LNCAP (cell line): ENCODE data around the gene NFIX.

ENCODE experiments used
- TF ChIP-seq, protein P1 (sequence below): fragments of 450-650 bp; IDR thresholded peaks from 2 replicates; pipeline ENCODE4 v1.5.1; 2017; ENCODE audit warnings: mild to moderate bottlenecking

Gene NFIX

DNA sequence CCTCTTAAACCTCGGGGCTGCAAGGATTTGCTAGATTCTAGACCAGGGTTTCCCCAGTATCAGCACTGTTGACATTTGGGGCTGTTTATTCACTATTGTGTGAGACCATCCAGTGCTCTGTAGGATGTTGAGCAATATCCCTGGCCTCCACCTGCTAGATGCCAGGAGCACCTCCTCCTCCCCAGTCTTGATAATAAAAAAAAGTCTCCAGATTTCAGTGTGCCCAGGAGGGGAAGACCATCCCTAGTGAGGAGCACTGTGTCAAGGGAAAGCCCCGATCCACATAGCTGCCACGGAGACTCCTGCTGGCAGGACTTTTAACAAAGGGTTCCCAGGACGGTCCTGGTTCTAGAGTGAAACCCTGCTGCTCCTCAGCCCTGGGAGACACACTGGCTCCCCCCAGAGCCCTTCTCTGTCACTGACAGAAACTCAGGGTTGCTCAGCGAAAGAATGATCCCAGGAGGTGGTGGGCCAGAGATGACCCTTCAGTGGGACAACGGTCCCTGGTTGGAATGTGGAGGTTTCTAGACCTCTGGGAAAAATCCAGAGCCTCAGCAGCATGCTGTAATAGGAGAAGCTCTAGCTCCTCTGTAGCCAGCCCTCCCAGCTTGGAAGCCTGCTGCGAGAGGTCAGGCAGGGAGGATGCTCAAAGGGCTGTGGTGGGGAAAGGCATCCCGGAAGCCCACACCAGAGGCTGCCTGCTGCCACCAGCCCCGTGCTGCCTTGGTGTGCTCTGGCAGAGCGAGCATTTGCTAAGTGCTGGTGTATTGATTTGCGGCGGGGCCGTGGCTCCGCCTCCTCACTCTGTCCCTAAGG lies 87.1 kb downstream of the NFIX start:
- TF ChIP-seq, protein P1, sequence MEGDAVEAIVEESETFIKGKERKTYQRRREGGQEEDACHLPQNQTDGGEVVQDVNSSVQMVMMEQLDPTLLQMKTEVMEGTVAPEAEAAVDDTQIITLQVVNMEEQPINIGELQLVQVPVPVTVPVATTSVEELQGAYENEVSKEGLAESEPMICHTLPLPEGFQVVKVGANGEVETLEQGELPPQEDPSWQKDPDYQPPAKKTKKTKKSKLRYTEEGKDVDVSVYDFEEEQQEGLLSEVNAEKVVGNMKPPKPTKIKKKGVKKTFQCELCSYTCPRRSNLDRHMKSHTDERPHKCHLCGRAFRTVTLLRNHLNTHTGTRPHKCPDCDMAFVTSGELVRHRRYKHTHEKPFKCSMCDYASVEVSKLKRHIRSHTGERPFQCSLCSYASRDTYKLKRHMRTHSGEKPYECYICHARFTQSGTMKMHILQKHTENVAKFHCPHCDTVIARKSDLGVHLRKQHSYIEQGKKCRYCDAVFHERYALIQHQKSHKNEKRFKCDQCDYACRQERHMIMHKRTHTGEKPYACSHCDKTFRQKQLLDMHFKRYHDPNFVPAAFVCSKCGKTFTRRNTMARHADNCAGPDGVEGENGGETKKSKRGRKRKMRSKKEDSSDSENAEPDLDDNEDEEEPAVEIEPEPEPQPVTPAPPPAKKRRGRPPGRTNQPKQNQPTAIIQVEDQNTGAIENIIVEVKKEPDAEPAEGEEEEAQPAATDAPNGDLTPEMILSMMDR, result no peak

DNA sequence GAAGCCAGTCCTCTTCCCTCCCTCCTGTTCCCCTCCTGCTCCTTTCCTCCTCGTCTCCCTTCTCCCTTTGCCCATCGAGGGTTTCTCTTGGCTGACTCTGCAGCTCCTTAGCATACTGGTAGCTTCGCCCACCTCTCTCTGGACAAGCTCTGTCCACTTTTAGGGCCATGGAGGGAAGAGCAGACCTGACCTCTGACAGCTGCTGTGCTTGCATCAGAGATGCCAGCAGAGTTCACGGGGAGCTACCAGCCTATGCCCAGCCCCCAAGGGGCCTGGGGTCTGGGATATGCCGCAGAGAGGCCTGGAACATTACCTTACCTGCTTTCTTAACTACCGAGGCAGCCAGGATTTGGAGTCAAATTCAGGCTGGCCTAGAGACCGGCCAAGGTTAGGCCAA lies 87.7 kb downstream of the NFIX start:
- TF ChIP-seq, protein P1, result no peak

DNA sequence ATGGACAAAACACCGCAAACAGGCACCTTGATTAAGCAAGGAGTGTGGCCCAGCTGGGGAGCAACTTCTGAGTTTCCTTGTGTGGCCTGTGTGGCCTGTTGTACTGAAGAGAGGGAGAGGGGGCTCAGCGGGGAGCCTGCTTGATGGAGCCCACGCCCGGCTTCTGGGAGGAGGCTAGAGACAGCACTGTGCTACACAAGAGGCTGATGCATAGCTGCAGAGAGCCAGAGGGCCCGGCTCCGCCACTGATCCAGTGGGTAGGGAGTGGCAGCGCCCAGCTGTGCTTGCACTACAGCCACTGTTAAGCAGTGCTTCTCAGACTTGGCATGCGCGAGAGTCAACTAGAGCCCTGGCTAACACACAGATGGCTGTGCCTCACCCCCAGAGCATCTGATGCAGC lies 88.4 kb downstream of the NFIX start:
- TF ChIP-seq, protein P1, result no peak

DNA sequence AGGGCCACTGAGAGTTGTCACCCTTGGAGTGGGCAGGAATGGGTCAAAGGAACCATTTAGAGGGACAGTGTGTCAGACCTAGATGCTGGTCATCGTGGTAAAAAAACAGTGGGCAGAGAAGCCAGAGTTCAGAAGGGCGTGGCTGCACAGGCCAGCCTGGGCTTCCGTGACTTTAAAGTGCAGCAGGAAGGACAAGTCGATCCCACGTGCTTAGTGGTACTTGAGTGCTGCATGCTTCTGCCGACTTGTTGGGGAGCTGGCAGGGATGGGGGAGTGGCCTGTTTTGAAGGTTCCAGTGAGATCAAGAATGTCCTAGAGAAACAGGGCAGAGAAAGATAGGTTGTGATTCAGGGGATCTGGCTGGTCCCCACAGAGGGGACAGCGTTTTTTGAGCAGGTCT lies 90.4 kb downstream of the NFIX start:
- TF ChIP-seq, protein P1, result no peak

DNA sequence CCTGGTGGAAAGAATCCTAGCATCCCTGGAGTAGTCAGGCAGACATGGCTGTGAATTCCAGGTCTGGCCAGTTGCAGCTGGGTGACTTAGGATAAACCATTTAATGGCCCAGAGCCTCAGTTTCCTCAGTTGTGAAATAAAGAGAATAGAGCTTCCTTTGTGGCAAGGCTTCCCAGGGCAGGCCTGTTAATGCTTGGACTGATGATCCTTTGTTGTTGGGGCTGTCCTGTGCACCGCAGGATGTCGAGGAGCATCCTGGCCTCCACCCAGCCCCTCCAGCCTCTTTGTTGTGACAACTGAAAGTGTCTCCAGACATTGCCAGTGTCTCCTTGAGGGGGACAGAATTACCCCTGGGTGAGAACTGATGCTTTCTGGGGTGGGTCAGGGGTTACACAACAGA lies 91.1 kb downstream of the NFIX start:
- TF ChIP-seq, protein P1, result no peak

DNA sequence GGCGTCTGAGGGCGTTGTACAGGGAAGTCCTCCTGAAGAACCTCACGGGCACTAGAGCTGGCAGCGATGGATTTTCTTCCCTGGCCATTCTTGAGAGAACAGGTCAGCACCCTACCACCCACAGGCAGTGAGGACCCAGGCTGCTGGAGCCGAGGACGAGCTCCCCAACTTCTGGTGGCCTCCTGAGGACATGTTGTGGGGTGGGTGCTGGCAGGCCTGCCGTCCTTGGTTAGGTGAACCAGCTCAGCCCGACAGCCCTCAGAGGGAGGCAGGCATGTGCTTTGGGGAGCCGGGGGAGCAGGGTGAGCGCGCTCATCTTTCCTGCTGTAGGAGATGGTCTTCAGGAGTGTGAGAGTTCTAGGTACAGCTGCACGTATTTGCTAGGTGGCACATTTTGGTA lies 92.0 kb downstream of the NFIX start:
- TF ChIP-seq, protein P1, result no peak

DNA sequence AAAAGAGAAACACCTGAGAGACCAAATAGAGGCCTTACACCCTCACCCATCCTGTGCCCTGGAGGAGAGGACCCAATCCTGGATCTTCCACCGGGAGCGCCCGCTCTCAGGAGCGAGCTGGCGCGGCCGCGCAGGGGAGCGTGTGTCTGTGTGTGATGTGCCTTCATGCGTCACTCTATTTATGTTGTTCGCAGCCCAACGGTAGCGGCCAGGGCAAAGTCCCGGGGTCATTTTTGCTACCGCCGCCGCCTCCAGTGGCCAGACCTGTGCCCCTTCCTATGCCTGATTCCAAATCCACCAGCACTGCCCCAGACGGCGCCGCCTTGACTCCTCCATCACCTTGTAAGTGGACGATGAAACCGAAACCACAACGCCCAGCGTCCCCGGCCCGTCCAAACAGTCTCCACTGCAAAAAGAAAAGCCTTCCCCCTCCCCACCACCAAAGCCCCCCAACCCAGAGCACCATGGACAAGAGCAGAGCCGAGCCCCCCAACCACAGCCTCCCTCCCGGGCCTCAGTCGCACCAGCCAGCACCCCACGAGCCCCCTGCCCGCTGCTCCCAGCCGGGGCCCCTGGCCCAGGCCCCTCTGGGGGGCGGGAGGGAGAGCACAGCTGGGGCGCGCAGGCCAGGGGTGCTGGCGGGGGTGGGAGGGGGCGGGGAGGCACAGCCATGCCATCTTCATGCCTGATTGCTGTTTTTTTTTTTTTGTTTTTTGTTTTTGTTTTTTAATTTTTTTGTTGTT lies 92.7 kb downstream of the NFIX start:
- TF ChIP-seq, protein P1, result no peak
